Stimulated activated CD8-positive, alpha-beta memory T cell treated with anti-CD3 and anti-CD28 coated beads, Interleukin-4, amount 100 ng/mL, for 24 hours (primary cell): ENCODE measurements around the gene CEP350.
"Not testable (repeated sequence)": the region's sequence is repeated elsewhere in the genome, so short reads cannot be mapped to it uniquely, and the experiment has no call there.

ENCODE experiments used
- DNase-seq: peaks from one replicate; pipeline ENCODE4 v3.0.0-alpha.2; 2020; ENCODE audit warnings: low read depth

CEP350 gene

DNA sequence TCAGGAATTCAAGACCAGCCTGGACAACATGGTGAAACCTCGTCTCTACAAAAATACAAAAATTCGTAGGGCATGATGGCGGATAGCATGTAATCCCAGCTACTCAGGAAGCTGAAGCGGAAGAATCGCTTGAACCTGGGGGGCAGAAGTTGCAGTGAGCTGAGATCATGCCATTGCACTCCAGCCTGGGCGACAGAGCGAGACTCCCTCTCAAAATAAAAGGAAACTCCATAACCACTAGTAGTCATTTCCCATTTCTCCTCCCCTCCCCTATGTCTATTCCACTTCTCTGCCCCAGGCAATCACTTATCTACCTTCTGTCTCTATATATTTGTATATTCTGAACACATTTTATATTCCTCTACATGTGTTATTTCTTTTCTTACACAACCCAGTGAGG is 4.0 kb upstream of the CEP350 start:
- DNase-seq, result no peak

DNA sequence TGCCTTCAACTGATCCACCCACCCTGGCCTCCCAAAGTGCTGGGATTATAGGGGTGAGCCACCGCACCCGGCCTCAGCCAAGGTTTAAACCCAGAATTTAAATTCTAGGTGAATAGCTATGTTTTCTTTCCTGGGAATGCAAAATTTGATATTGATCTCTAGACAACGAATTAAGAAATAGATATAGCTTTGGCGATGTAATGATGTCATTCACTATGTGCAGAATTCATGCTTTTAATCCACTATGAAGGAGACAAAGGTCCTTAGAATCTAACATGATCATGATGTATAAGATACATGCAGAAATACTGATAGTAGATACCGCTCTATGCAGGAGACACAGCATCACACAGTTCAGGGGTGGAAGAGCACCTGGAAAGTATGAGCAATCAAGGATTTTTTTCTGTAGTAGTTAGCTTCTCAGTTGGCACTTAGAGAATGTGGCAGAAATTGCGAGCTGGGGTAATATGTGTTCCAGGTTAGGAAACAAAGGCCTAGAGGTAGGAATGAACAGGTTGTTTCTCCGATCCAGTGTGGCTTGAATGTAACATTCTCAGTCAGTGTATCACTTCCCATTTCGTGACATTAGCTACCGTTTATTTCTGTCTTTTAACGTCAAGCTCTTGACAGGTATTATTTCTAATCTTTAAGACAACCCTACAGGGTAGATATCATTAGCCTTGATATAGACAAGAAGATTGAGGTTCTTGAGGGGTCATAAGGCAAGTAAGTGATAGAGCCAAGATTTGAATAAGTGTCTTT is 3.0 kb upstream of the CEP350 start:
- no peak for DNase-seq

DNA sequence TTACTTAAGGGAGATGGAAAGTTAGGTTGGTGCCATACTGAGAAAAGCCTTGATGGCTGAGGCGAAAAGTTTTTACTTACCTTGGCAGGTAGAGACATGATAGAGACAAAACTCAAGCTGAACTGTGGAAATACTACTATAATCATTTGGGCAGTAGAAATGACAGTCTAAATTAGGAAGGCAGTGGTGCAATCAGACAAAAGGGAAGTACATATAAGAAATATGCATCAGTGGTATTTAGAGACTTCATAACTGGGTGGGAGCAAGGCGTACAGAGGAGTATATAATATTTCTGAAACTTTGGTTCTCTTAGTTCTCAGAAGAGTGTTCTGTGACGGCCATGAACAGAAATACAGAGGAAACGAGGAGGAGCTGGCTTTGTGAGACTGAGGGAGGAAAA is 2.4 kb upstream of the CEP350 start:
- no peak for DNase-seq

DNA sequence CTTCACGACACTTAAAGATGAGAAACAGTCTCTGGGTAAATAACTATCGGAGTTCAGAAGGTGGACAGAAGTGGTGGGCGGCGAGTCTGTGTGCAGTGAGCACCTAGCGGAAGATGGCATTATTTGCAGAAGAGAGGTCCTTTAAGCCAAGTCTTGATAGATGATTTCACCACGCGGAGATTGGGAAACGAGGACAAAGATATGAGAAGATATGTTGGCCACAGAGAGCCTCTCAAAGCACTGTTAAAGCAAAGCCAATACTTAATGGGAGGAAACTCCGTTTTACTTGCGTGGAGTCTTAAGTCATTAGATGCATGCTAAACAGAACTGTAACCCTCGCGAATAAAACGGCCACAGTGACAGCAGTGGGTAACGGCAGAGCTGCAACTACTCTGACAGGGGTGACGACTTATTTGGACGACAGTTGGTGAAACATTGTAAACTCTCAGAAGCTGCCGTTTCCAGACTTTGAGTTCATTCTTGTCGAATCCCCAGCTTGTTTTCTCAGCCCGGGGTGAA is 577 bp upstream of the CEP350 start:
- no peak for DNase-seq

DNA sequence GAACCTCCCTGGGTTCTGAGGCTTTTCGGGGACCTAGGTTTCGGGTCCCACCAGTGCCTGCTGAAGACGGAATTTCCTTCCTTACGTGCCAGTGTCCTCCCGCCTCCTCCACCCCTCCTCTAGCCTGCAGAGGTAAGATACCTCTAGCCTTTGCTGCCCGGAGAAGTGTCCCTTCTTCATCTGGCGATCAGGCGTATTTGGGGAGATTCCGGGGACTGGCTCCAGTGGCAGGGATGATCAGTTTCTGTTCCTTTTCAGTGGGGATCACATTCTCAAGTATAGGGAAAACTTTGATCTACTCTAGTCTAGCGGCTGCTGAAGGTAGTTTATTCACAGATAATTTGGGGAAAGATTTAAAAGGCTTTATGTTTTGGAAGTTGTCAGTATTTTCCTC is 674 bp downstream of the CEP350 start:
- DNase-seq, result no peak

DNA sequence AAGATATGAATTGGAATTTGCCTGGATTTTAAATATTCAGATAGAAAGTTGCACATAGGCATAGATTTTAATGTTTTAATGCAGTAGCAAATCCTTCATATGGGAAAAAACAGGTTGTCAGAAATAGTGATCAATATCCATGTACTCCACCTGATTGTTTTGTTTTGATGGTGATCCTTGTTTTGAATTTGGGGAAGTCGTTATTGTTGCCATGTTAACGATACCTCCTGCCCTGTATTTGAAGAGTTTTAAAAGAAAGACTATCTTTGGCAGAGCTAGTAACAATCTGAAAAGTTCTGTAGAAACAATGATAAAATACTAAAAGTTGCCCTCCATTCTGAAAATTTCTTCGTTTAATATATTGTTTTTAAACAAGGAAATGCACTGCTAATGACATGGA is 1.1 kb downstream of the CEP350 start:
- DNase-seq, result no peak

DNA sequence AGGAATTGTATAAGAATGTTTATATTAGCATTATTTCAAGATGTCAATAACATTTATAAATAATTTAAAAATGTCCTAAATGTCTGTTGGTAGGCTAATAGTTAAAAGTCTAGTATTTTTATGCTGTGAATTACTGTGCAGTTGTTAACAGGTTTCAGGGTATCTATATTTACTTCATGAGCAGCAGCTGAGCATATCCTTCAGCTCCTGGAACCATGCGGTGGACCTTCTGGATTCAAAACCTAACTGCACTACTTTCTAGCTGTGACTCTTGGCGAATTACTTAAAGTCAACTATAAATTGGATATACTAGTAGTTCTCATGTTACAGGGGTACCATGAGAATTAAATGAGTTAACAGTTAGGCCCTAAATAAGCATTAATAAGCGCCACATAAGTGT is 3.7 kb downstream of the CEP350 start:
- DNase-seq, result no peak

DNA sequence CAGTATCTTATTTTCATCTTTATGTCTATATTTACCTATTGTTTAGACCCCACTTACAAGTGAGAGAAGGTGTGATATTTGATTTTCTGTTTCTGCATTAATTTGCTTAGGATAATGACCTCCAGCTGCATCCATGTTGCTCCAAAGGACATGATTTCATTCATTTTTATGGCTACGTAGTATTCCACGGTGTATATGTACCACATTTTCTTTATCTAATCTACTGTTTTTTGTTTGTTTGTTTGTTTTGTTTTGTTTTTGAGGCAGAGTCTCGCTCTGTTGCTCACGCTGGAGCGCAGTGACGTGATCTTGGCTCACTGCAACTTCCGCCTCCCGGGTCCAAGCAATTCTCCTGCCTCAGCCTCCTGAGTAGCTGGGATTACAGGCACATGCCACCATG is 7.6 kb downstream of the CEP350 start:
- DNase-seq, result not testable (repeated sequence)

DNA sequence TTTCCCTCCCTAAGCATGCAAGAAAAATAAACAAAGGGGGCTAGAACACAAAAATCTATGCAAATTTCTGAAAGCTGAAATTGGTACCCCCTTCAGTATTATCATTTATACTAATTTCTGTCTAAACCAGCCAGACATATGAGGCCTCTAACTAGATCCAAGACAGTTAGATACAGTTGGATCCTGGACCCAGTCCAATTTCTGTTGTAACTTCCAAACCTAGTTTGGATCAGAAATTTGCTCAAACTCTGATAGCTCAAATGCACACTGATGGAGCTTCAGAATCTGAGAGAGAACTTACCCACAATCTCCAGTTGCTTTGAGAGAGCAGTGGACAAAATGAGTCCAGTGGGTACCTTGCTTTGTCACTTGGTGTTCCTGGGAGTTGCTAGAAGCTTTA is 11.9 kb downstream of the CEP350 start:
- no peak for DNase-seq

DNA sequence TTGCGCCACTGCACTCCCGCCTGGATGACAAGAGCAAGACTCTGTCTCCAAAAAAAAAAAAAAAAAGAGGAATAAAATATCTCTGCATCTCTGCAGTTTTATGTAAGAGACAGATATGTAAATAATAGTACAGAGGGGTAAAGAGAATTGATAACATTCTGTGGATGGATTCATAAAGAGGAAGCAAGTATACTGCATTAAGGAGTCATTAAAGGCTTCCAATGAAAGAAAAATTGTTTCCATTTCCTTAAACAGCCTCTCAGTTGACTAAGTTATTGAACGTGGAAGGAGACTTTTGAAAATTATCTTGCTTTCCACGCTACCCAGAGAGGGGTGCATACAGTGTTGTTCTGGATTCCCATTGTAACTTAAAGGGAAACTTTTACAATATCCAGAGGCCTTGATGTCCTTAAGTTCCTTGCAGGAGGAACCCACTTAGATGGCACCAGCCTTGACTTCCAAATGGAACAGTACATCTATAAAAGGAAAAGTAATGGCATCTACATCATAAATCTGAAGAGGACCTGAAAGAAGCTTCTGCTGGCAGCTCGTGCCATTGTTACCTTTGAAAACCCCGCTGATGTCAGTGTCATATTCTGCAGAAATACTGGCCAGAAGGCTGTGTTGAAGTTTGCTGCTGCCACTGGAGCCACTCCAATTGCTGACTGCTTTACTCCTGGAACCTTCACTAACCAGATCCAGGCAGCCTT is 13.8 kb downstream of the CEP350 start:
- no peak for DNase-seq

DNA sequence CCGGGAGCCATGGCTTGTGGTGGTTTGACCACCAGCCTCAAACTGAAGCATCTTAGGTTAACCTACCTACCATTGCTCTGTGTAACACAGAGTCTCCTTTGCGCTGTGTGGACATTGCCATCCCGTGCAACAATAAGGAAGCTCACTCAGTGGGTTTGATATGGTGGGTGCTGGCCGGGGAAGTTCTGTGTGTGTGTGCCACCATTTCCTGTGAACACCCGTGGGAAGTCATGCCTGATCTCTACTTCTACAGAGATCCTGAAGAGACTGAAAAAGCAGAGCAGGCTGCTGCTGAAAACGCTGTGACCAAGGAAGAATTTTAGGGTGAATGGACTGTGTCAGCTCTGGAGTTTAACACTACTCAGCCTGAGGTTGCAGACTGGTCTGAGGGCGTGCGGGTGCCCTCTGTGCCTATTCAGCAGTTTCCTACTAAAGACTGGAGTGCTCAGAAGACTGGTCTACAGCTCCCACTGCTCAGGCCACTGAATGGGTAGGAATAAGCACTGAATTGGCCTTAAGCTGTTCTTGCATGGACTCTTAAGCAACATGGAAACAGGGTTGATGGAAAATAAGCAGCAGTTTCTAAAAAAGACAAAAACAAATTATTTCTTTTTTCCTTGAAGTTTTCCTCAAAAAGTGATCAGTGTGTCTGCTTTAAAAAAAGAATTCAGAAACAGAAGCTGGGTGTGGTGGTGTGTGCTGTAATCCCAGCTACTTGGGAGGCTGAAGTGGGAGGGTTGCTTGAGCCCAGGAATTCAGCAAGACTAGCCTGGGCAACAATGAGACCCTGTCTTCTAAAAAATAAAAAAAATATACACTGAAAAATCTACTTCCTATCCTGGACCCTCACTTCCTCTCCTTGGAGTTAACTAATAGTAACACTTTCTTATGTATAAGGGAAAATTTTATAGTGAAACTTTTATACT is 14.6 kb downstream of the CEP350 start:
- no peak for DNase-seq

DNA sequence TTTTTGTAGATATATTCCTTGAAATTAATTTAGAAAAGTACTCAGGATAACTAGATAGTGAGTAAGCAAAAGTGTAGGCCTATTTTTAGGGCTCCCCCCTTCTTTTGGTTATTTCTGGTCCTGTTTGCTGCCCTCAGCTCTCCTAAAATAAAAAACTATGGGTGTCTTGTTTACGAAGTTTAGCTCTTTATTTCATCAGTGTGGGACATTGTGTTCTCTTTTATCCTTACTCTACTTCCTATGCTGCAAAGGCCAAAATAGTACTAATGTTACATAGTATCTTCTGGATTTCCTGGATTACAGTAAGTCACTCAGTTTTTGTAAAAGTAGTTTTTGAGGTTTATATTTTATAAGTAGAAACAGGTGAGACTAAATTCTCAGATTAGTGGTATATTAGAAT is 15.4 kb downstream of the CEP350 start:
- no peak for DNase-seq

DNA sequence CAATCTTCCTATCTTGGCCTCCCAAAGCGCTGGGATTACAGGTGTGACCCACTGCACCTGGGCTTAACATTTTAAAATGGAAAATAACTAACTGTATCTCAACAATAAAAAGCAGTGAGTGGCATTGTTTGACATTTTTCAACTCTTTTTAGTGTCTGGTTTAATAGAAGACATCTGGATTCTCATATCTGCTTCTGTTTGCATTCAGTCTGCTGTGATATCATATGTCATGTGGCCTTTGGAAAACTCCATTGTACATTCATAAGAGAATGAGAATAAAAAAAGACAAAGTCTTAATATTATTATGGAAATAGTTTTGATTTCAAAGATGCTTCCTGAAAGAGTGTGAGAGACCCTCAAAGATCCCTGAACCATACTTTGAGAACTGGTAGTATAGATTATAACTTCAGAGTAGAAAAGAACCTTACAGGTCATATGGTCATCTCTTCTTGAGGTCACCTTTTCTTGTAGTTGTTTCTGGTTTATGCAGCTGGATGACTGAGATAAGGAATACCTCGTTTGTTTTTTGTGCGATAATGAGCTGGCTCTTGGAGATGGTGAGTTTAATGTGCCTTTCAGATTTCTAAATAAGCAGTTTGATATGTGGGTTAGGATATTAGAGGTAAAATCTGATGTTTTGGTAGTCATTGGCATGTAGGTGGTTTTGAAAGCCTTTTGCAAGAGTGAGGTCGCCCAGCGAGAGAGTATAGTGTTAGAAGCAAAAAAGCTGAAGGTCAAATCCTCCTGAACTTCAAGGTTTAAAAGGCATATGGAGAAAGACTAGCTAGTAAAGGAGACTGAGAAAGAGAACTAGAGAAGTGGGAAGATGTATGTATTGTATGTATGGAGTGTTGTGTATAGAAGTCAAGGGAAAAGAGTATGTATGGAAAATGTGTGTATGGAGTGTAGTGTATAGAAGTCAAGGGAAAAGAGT is 17.2 kb downstream of the CEP350 start:
- DNase-seq, result no peak

DNA sequence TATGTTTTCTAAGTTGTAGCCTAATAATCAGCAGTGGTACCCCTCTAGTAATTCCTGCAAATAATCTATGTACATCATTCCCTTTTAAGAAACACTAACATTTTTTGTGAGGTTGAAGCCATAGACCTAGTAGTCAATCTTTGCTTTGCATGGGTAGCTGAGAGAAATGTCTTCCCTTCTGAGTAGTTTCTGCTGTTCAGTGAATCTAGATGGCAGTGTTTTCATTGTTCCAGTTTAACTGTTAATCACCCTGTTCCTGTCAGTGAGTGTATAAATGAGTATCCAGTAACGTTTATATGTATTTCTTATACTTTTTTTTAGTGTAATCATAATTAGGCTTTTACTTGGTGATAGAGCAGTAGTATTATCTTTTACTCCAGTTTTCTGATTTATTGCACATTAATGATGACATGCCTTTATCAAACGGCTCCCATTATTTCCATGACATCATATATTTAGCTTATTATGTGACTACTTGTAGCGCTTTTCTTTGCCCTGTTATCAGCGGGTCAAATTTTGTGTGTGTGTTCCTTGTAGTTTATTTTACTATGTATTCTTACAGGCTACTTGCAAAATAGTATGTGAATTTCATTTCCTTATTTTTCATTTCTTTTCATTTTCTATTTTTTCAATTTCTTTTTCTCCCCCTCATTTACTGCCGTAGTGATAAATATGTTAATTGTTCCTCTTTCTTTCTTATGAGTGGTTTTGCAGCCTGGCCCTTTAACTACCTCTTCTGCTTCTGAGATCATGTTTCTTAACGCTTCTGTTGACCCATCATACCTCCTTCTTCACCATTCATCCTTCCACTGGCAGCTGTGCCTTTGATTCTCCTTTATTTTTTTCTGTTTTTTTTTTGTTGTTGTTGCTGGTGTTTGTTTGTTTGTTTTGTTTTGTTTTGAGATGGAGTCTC is 18.8 kb downstream of the CEP350 start:
- DNase-seq, result no peak

DNA sequence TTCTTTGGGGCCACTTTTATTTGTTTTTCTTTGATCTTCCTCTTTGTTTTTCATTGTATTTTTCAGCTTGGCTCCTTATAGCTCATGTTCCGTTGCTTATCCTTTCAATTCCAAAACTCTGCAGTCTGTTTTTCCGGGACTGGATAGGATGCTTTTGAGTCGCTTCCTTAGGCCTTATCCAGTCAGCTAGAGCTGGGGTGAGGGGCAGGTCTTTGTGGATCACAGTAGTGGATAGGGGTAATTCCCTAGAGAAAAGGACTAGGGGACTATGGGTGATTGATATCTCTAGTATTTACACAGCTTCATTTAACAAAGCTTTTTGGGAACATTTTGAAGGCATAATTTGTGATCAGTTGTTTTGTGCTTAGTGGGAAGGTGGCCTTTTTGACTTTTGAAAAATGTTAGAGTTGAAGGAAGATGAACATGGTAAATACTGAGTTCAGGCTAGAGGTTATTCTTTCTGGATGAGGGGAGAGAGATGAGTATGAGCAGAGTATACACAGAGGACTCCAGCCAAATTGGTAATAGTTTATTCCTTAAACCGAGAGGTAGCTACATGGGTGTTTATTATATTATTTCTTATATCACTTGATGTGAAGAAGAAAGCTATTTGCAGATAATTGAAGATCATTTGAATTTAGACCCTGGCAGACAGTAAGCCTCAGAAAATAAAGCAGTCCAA is 22.5 kb downstream of the CEP350 start:
- DNase-seq, result no peak

DNA sequence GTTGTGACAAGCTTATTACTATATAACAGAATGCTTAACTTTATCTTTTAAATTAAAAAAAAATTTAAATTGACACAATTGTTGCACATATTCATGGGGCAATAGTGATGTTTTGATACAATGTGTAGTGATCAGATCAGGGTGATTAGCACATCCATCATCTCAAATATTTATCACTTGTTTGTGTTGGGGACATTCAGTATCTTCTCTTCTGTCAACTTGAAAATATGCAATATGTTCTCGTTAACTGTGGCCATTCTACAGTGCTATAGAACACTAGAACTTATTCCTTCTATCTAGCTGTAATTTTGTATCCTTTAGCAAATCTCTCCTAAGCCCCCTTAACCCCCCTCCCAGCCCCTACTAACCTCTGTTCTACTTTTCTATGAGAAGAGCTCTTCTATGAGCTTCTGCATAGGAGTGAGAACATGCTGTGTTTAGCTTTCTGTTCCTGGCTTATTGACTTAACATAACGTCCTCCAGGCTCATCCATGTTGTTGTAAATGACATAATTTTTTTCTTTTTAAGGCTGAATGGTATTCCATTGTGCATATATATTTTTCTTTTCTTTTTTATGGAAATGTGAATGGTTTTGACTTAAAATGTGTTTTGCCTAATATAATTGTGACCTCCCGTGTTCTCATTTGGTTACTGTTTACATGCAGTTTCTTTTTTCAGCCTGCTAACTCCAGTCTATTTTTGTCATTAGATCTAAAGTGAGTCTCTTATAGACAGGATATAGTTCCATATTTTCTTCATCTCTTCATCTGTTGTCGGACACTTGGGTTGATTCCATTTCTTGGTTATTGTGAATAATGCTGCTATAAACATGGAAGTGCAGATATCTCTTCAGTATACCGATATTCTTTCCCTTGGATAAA is 23.8 kb downstream of the CEP350 start:
- DNase-seq, result no peak

DNA sequence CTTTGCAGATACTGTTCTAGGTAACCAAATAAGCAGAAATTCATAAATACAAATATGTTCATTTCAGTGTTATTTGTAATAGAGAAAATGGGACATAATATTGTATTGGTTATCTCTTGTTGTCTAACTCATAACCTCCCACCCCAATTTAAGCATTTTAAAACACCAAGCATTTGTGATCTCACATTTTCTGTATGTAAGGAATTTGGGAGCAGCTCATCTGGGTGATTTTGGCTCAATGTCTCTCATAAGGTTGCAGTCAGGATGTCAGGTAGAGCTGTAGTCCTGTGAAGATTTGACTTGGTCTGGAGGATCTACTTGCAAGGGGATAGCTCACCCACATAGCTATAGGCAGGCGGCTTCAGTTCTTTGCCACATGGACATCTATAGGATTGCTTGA is 29.5 kb downstream of the CEP350 start:
- no peak for DNase-seq

DNA sequence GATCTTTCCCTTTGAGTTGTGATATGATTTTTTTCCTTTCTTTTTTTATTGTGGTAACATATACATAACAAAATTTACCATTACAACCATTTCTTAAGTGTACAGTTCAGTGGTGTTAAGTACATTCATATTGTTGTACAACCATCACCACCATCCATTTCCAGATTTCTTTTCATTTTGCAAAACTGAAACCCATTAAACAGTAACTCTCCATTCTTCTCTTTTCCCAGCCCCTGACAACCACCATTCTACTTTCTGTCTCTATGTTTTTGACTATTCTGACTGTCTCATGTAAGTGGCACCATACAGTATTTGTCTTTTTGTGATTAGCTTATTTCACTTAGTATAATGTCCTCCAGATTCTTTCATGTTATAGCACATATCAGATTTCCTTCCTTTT is 30.3 kb downstream of the CEP350 start:
- no peak for DNase-seq

DNA sequence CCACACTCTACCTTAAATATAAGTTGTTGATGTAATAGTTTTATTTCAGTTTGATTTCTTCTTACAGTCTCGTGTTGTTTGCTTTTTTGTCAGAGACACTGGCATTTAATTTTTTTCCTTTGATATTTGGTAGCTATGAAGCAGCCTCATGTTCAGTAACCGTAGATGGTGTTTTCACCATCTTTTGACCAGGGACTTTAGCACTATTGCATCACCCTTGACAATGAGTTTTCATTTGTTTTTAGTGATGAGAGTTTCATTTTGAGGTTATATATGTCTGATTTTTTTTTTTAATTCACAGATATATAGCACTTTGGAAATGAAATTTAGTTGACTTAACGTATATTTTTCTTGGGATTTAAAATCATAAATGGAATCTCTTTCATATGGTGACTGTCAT is 36.2 kb downstream of the CEP350 start:
- no peak for DNase-seq
